CD4-positive, alpha-beta T cell treated with Interleukin-4 for 1 hour (primary cell): ENCODE measurements around the gene TMEM106B.
"Not testable (repeated sequence)": the region's sequence is repeated elsewhere in the genome, so short reads cannot be mapped to it uniquely, and the experiment has no call there.

ENCODE experiments used
- DNase-seq, 2 donors: peaks; one replicate each; pipeline ENCODE4 v3.0.0-alpha.2; 2020 to 2022

Gene TMEM106B

DNA sequence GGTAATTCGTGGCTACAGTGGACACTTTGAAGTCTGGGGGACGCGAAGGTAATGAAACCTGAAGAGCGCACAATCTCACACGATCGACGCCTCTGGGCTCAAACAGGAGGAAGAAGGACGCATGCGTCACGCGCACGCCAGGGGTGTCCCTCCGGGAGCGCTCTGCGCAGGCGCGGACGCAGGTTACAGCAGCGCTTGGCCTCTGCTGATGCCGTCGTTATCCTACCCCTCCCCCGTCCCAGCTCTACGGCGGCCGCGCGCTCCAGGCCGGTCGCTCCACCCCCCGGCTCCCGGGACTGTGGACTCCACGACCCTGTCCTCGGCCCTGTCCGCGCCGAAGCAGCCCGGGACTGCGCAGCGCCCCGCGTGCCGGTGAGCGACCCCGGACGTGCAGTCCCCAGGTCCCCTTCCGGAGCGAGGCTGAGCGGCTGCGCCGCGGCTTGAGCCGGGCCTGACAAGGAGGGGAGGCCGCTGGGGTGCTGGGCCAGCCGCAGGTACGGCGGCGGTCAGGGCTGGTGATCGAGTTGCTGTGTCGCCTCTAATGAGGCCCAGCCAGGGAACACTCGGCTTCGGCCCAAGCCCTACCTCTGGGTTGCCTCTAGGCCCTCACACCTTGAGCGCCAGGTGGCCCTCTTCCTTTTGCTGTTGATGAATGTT is at the start of gene TMEM106B:
Gene TMEM106B (plus strand): TSS at position 241 of the 657 bp plus-strand sequence. CDS start 3,517 bp downstream, outside the sequence.
- peak; percentile 97 to 98 for DNase-seq

DNA sequence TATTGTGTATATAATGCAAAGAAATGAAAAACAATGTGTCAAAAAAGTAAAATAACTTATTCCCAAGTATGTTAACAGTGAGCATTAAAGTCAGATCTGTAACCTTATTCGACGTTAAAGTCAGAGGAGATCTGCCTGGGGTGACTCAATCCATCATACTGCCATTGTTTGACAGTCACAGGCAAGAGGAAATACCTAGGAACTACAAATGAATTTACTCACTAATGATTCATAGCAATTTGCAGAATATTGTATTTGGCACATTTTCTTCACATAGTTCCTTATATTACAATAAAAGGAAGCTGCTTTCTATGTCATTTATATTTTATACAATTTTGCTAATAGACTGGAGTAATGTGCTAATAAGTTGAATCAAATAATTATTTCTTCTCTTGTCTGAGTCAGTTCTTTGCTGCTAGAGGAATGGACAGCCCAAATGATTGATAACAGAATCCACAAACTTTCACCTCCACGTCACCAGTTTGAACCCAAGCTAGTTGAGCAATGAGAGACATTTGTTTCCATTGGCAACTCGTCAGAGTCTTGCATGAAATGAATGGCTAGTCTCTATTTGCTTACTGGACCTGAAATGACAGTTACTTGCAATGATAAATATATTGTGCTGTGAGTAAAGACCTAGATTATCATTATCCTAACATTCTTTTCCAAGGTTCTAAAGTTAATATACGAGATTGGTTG is 48.5 kb upstream of the TMEM106B start:
- DNase-seq, result no peak

- DNase-seq, result not testable (repeated sequence)
These were observed 43.0 kb upstream of the TMEM106B start for GRCh38 chr7:12168065-12168464.

- peak; percentile 25 to 59 for DNase-seq
These were observed 40.9 kb upstream of the TMEM106B start for GRCh38 chr7:12169981-12170820.

DNA sequence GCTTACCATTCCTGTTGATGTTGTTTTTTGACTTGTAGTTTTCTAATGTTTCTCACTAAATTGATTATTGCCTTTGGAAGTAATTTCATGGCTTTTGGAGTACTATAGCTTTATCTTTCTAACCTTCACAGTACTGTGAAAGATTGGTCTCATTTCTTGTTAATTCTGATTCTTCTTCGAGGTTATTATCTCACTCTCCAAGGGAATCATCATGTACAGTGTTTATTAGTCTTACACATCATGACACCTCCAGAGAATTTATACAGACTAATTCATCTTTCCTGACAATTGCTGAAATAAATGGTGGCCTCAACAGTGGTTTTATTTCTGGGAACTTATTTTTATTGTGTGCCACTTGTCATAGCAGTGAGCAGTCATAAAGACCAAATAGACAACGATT is 37.4 kb upstream of the TMEM106B start:
- no peak for DNase-seq

- no peak for DNase-seq
These were observed 36.2 kb upstream of the TMEM106B start for GRCh38 chr7:12174931-12175330.

DNA sequence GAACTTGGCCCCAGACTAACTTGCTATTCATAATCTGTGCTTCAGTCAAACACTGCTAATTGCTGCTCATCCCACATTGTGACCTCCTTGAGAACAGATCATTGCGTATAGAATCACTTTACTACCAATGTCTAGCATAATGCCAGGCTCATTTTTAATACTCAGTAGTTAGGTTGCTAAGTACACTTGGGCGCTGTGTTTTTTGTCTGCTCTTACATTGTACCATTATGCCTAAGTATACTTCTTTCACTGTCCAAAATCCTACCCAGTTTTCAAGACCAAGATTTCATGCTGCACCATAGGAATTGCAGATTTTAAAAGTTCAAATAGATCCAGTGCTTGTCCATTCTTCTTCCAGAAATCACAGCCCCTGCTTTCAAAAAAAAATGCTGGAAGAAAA is 32.8 kb upstream of the TMEM106B start:
- no peak for DNase-seq

- DNase-seq, result no peak
These were observed 16.7 kb upstream of the TMEM106B start for GRCh38 chr7:12194426-12194825.

GRCh38 chr7:12196386-12196785 is 14.7 kb upstream of the TMEM106B start:
- no peak for DNase-seq

DNA sequence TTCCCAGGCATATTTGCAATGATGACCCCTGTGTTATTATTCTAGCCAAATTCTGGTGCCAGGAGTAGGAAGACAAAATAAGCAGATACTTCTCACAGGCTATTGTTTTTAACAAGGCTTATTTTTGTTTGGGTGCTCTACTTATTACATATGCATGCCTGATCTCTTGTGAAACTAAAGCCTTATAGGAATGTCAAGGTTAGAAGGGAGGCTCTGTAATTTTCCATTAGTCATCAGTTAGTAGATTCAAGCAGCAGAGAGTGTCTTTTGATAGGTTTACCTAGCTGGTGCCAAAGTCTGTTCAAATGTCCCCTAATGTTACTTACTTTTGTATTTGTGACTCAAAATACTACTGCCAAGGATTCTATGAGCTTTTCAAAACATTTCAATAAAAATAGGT is 11.7 kb upstream of the TMEM106B start:
- DNase-seq, result no peak

DNA sequence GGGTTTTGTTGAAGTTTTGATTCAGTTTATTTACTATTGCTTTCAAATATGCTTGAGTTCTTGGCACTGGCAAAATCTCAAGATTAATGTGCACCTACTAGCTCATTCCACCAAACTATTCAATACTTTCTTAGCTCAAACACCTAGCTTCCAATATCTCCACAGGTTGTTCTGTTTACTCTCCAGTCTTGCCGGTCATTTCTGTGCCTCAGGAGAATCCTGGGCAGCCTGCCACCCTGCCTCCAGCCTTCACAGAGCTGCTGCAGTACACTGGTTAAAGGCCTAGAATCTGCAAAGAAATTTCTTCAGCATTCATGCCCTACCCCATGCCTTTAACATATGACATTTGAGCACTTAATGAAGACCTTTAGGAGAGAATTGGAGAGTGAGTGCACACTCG is 4.0 kb upstream of the TMEM106B start:
- no peak for DNase-seq

GRCh38 chr7:12209221-12209620 is 1.9 kb upstream of the TMEM106B start:
- DNase-seq, result no peak

DNA sequence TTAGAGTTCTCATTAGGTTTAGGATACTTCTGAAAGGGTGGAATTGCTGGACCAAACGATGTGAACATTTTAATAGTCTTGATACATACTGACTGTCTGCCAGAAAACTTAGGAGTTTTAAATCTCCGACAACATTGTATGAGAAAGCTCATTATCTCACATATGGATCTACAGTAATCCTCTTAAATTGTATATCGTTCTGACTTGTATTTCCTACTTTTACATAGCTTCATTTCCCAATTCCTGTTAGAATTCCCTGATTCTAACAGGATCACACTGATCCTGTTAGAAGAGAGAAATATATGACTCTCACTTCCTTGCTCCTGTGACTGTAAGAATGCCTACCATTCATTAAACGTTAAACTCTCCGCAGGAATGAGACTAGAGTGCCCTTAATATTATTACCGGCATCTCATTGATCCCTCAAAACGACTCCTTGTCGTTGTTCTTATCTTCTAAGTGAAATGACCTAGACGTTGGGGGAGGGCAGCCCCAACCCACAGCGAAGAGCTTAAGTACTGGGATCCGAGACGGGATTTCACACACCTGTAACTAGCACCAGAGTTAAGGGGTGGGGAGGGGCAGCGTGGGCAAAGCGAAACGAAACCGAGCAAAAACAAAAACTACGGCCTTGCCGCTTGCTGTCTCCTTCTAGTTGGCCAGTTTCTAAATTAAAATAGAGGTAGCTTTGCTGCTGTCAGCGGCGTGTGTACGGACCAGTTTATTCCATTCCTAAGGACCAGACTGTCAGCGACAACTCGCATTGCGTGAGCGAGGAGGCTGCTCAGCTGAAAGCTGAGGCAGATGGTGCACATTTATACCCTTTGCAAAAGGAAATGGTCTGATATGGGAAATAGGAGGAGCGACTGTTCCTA is 678 bp upstream of the TMEM106B start:
- no peak for DNase-seq

- DNase-seq, result no peak
These were observed 804 bp downstream of the TMEM106B start for GRCh38 chr7:12211711-12212485.

DNA sequence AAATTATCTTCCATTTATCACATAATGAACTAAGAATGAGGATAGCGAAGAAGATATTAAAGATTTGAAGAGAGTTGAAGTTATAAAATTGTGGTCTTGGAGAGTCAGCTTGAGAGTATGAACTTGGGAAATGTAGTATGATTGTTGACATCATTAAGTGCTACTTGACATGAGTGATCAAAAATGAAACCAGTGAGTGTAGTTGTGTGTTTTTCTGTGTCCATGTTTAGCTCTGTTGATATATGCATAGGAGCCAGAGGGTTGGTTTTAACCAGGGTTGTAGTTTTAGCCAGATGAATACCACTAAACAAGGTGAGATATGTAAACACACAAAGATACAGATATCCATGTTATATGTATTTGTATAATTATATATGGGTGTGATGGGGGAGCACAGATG is 6.2 kb downstream of the TMEM106B start:
- no peak for DNase-seq

DNA sequence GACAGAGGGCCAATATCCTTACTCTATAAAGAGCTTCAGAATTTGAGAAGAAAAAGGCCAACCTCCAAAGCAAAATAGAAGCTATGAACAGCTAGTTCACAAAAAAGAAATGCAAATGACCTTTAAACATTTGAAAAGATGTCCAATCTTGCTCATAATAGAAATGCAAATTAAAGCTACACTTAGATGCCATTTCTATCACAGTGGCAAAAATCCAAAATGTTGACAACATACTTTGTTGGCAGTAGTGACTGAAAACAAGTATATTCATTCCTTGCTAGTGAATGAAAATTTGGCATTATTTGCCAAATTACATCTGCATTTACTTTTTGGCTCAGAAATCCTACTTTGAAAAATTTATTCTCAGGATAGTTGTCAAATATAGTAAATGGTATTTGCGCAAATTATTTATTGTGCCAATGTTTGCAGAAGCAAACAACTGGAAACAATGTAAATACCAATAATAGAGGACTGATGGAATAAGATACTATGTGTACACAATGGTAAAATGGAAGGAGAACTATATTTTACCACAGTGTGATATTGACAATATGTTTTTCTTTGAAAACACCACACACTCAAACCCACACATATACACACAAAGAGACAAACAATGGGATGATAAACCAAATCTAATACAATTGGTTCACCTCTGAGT is 9.4 kb downstream of the TMEM106B start:
- DNase-seq, result no peak

DNA sequence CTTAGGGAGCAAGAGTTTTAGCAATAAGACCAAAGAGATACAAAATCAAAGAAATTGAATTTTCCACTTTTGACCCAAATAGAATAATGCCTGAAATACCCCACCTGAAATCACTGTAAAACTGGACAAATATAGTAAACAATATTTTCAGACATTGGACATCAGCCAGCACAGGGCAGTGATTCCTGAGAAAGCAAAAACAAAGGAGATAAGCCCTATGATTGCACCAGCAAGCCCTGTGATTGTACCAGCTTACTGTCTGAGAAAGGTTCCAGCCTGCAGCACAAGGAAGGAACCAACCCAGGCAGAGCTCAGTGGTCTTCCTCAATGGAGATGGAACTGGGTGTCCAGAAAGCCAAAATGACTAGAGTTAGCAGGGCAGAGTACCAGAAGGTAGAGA is 10.3 kb downstream of the TMEM106B start:
- no peak for DNase-seq

GRCh38 chr7:12222889-12223579 is 11.9 kb downstream of the TMEM106B start:
- DNase-seq, result peak in 1 of 2 donors; percentile 55

GRCh38 chr7:12225017-12225416 is 13.9 kb downstream of the TMEM106B start:
- DNase-seq, result not testable (repeated sequence)

- no peak for DNase-seq
These were observed 15.7 kb downstream of the TMEM106B start for GRCh38 chr7:12226756-12227155.

- DNase-seq, result no peak
These were observed 16.9 kb downstream of the TMEM106B start for GRCh38 chr7:12228024-12228423.
